ENCODE data around the gene PSMD1. TPM values are rescaled to one million over a fixed set of nuclear protein-coding genes. Genes with fewer than 3 reads are reported as not detected.

Gene PSMD1
- total RNA-seq, 1 donor from 2014 or later = 59.0 TPM

DNA sequence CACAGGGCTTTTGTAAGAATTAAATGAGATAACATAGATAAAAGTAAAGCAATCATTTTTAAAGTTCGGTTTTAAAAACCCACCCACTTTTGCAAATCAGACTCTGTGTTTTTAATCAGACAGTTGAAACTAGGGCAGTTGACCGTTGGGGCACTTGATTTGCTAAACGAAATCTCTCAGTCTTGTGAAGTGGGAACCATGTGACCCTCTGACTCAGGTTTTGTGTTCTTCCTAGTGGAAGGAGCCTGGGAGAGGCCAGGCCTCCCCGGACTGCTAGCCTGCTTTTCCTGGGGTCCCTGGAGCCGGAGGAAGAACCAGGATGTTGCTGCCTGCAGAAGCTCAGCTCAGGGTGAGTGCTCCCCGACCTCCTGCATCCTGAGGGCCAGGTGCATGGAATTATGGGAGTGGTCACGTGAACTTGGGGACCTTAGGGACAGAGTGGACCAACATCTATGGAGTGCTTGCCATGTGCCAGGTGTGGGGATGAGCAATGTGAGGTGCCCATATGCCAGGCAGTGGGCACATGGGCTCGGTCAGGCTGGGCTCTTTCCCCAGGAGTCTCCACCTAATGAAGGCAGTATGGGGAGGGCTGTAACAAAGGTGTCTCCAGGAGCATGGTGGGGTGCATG lies 15.5 kb upstream of the PSMD1 start:
- intact Hi-C loops (cut with DNase I) = no loop called here
- ATAC-seq = no peak
- Histone ChIP-seq H3K36me3 (no peaks in the 10 kb centered on the region), H3K4me1 (no peaks in the 10 kb centered on the region), H3K9me3 (no peaks in the 10 kb centered on the region), H3K27ac (no peak overlapping the region), H3K27me3 (peaks cover 46% of the 10 kb centered on the region), H3K4me3 (no peak overlapping the region)
- no peak for DNase-seq
- TF ChIP-seq, protein P1, sequence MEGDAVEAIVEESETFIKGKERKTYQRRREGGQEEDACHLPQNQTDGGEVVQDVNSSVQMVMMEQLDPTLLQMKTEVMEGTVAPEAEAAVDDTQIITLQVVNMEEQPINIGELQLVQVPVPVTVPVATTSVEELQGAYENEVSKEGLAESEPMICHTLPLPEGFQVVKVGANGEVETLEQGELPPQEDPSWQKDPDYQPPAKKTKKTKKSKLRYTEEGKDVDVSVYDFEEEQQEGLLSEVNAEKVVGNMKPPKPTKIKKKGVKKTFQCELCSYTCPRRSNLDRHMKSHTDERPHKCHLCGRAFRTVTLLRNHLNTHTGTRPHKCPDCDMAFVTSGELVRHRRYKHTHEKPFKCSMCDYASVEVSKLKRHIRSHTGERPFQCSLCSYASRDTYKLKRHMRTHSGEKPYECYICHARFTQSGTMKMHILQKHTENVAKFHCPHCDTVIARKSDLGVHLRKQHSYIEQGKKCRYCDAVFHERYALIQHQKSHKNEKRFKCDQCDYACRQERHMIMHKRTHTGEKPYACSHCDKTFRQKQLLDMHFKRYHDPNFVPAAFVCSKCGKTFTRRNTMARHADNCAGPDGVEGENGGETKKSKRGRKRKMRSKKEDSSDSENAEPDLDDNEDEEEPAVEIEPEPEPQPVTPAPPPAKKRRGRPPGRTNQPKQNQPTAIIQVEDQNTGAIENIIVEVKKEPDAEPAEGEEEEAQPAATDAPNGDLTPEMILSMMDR (IDR thresholded peaks at IDR 0.05) = no peak

DNA sequence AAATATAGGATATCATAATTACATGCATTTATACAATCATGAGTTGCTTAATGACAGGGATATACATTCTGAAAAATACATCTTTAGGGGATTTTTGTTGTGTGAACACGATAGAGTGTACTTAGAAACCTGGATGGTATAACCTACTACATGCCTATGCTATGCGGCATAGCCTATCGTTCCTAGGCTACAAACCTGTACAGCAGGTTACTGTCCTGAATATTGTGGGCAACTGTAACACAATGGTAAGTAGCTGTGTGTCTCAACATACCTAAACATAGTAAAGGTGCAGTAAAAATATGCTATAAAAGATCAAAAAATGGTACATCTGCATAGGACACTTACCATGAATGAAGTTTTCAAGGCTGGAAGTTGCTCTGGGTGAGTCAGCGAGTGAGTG lies 12.9 kb upstream of the PSMD1 start:
- intact Hi-C loops (cut with DNase I) = no loop called here
- no peak overlapping the region for H3K4me3 ChIP-seq
- H3K27ac ChIP-seq = no peak overlapping the region
- DNase-seq (no peak), ATAC-seq (no peak)
- TF ChIP-seq, protein P1 (IDR thresholded peaks at IDR 0.05) = no peak
- H3K9me3 ChIP-seq = no peaks in the 10 kb centered on the region
- no peaks in the 10 kb centered on the region for H3K36me3 ChIP-seq
- no peaks in the 10 kb centered on the region for H3K4me1 ChIP-seq
- H3K27me3 ChIP-seq = peaks cover 38% of the 10 kb centered on the region

DNA sequence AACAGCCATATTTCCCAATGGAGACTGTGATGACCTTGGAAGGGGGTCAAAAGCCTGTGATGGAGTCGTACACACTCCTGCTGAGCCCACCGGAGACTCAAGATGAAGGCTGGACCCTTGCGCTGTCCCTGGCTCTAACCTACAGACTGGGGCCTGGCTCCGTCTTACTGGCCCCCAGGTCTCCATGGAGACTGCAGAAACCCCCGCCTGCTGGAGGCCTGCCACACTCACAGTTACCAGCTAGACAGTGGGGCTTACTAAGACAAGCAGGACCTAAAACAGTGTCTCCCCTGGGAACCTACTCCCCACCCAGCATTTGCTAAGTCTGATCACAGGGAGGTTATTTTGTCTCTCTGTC lies 9.8 kb upstream of the PSMD1 start:
- H3K4me1 ChIP-seq = no peaks in the 10 kb centered on the region
- ATAC-seq (no peak), DNase-seq (no peak)
- no peaks in the 10 kb centered on the region for H3K36me3 ChIP-seq
- TF ChIP-seq, protein P1 (IDR thresholded peaks at IDR 0.05) = no peak
- H3K27ac ChIP-seq = no peak overlapping the region
- H3K27me3 ChIP-seq = peaks cover 15% of the 10 kb centered on the region
- H3K4me3 ChIP-seq = no peak overlapping the region
- no peaks in the 10 kb centered on the region for H3K9me3 ChIP-seq
- intact Hi-C loops (cut with DNase I) = no loop called here

DNA sequence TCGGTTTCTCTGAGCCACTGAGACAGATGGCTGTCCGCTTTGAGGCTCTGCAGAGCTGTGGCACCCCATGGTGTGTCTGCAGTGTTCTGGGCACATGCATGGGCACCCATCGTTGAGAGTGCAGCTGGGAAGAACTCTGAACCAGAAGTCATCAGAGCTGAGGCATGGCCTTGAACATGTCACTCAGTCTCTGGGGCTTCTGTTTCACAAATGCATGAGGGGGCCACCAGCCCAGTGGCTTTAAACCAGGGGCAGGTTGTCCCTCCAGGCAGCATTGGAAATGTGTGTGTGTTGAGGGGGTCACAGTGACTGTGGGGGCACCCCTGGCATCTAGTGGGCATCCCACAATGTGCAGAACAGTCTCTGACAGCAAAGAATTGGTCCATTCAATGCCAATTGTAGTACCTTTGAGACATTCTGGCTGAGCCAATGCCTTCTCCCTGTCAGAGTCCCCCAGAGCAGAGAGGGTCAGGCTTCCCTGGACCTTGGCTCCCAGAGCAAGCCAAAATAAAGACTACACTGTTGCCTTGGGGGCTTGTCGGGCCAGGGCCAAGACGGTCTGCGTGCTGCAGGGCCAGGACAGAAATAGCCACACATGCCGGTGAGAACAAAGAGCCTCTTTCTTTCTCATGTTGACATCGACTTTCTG lies 9.3 kb upstream of the PSMD1 start:
- H3K9me3 ChIP-seq = no peaks in the 10 kb centered on the region
- H3K4me3 ChIP-seq = no peak overlapping the region
- no peaks in the 10 kb centered on the region for H3K36me3 ChIP-seq
- peaks cover 12% of the 10 kb centered on the region for H3K27me3 ChIP-seq
- DNase-seq (peak; percentile 37), ATAC-seq (no peak)
- TF ChIP-seq, protein P1 (IDR thresholded peaks at IDR 0.05) = no peak
- intact Hi-C loops (cut with DNase I) = no loop called here
- peaks cover 3% of the 10 kb centered on the region for H3K4me1 ChIP-seq
- no peak overlapping the region for H3K27ac ChIP-seq

DNA sequence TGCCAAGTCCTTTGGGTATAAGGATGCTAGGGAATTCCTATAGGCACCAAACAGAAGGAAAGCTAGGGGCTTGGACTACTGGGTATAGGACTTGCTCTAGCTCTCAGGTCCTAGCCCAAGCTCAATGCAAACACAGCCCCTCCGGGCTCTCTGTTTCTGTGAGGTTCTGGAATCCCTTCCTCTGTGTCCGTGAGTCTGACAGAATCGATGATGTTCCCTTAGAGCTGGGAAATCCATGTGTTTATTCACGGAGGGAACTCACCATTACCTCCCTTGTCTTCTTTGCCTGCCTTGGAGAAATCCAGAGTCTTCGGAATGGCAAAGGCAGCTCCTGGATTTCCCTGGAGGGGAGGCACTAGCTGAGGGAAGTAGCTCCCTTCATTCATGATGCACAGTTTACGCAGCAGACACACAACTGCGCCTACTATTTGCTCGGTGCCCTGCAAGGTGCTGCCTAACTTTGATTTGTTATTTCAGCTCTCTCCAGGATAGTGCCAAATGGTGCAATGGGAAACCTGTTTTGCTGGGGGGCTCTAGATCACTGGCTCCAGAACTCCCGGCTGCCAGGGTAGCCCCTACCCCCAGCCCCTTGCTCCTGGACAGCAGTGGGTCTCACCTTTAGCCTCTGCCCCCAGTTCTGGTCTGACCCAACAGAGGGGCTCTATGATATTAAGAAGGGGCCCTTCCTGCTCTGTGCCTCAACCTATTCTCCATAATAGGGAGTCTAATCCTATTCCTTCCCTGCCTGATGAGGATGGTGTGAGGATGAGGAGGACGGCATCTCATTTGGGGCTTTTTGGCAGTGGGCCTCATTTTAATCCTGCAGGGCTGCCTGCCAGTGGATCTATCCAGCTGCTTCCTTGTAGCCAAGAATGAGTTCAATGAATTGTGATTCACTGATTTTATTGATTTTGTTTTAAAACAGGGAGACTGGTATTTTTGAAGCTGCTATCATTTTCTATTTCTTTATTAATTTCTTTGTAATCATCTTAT lies 8.4 kb upstream of the PSMD1 start:
- no peak for ATAC-seq
- H3K36me3 ChIP-seq = no peaks in the 10 kb centered on the region
- no peak overlapping the region for H3K4me3 ChIP-seq
- H3K9me3 ChIP-seq = no peaks in the 10 kb centered on the region
- no peak overlapping the region for H3K27ac ChIP-seq
- intact Hi-C loops (cut with DNase I) = no loop called here
- peaks cover 4% of the 10 kb centered on the region for H3K4me1 ChIP-seq
- H3K27me3 ChIP-seq = peaks cover 12% of the 10 kb centered on the region
- no peak for DNase-seq
- TF ChIP-seq, protein P1 (IDR thresholded peaks at IDR 0.05) = no peak

Data from upper lobe of right lung (tissue), 1 donor.